H1 (cell line): ENCODE measurements around the gene ELFN1. TPM values are rescaled to one million over a fixed set of nuclear protein-coding genes. Genes with fewer than 3 reads are reported as not detected.

ENCODE experiments used
- CTCF ChIA-PET: fragments of 300-600 bp; sonication (Branson Sonifier 250); formaldehyde crosslinking; loops from one replicate; lab custom pipeline; 2021; ENCODE audit not compliant: partially characterized antibody; lab: Charles Lee
- POLR2A ChIA-PET: fragments of 300-600 bp; sonication (Branson Sonifier 250); formaldehyde crosslinking; loops from one replicate; lab custom pipeline; 2021; ENCODE audit warnings: inconsistent platforms; ENCODE audit not compliant: partially characterized antibody; lab: Charles Lee
- DNase-seq, 2 experiments: peaks; one replicate each; pipeline versions ENCODE4 v3.0.0 to v3.0.0-alpha.2; 2010 to 2022; ENCODE audit warnings: low spot score in 2 of 2, low read depth in 1 of 2, mixed read lengths in 1 of 2
- FAIRE-seq: peaks from 2 replicates; lab custom pipeline; 2011; peaks lifted over from hg19 to GRCh38; lab: Jason Lieb, UNC
- H2AFZ ChIP-seq: 2 replicates; pipeline ENCODE4 v1.8.1; 2012; ENCODE audit warnings: low read length, inconsistent platforms
- H2AK5ac ChIP-seq: 2 replicates; pipeline ENCODE4 v1.6.1; 2013; ENCODE audit warnings: low read depth, low read length
- H2BK120ac ChIP-seq: replicated peaks from 2 replicates; pipeline ENCODE3; 2013; ENCODE audit warnings: low read depth, low read length, inconsistent platforms
- H2BK12ac ChIP-seq: 2 replicates; pipeline ENCODE4 v1.6.1; 2013; ENCODE audit warnings: low read depth, low read length
- H2BK15ac ChIP-seq: 2 replicates; pipeline ENCODE4 v1.6.1; 2013; ENCODE audit warnings: low read length
- H2BK20ac ChIP-seq: 2 replicates; pipeline ENCODE4 v1.6.1; 2013; ENCODE audit warnings: low read length
- H2BK5ac ChIP-seq: 2 replicates; pipeline ENCODE4 v1.6.1; 2013; ENCODE audit warnings: low read depth, low read length
- H3K14ac ChIP-seq: 2 replicates; pipeline ENCODE4 v1.6.1; 2013; ENCODE audit warnings: inconsistent platforms; ENCODE audit not compliant: insufficient read length
- H3K18ac ChIP-seq: 2 replicates; pipeline ENCODE4 v1.6.1; 2013; ENCODE audit warnings: low read length; ENCODE audit errors: extremely low read depth
- H3K23ac ChIP-seq: 2 replicates; pipeline ENCODE4 v1.6.1; 2013; ENCODE audit warnings: inconsistent platforms; ENCODE audit not compliant: insufficient read length
- H3K23me2 ChIP-seq: 2 replicates; pipeline ENCODE4 v1.6.1; 2013; ENCODE audit warnings: low read depth, low read length
- H3K27ac ChIP-seq: 2 replicates; pipeline ENCODE4 v1.6.1; 2011; ENCODE audit warnings: low read depth, low read length, inconsistent platforms
- H3K27me3 ChIP-seq, 4 experiments: replicated peaks in 1 of 4; 1 replicate in 1 of 4; 2 replicates in 3 of 4; pipeline versions ENCODE4 v1.6.1 to v1.8.1; 2011 to 2013; ENCODE audit warnings: low read length in 3 of 4, mild to moderate bottlenecking in 3 of 4, inconsistent platforms in 2 of 4, mixed read lengths in 2 of 4, moderate library complexity in 1 of 4; ENCODE audit not compliant: control insufficient read depth in 3 of 4, insufficient read depth in 3 of 4; ENCODE audit errors: extremely low read depth in 1 of 4
- H3K36me3 ChIP-seq, 4 experiments: 2 replicates each; pipeline versions ENCODE4 v1.6.1 to v1.8.1; 2011 to 2013; ENCODE audit warnings: mild to moderate bottlenecking in 4 of 4, low read length in 3 of 4, moderate library complexity in 2 of 4, control low read depth in 1 of 4, inconsistent platforms in 1 of 4; ENCODE audit not compliant: insufficient read depth in 4 of 4, control insufficient read depth in 2 of 4
- H3K4ac ChIP-seq: replicated peaks from 2 replicates; pipeline ENCODE3; 2013; ENCODE audit warnings: low read length, low read depth, mixed read lengths, inconsistent platforms; ENCODE audit not compliant: insufficient read length
- H3K4me1 ChIP-seq, 4 experiments: replicated peaks in 1 of 4; 1 replicate in 1 of 4; 2 replicates in 3 of 4; pipeline versions ENCODE4 v1.6.1 to v1.8.1; 2011 to 2013; ENCODE audit warnings: low read length in 3 of 4, inconsistent platforms in 2 of 4, mixed read lengths in 1 of 4; ENCODE audit not compliant: insufficient read depth in 4 of 4, control insufficient read depth in 3 of 4
- H3K4me2 ChIP-seq, 2 experiments: 2 replicates each; pipeline versions ENCODE4 v1.6.1 to v1.8.1; 2011 to 2013; ENCODE audit warnings: low read depth in 2 of 2, low read length in 2 of 2, control low read depth in 1 of 2, inconsistent platforms in 1 of 2, mild to moderate bottlenecking in 1 of 2; ENCODE audit not compliant: insufficient read depth in 1 of 2
- H3K4me3 ChIP-seq, 4 experiments: fragments of 200-600, 300-600 bp in 1 of 4; sonication (generic), shearing (Covaris generic), sonication (Bioruptor Twin) in 1 of 4; 2 replicates each; pipeline versions ENCODE4 v1.5.1 to v1.8.1; 2011 to 2016; ENCODE audit warnings: low read length in 4 of 4, low read depth in 3 of 4, control low read depth in 2 of 4, inconsistent platforms in 2 of 4, mild to moderate bottlenecking in 2 of 4, mixed read lengths in 1 of 4, moderate library complexity in 1 of 4; ENCODE audit not compliant: insufficient read depth in 2 of 4; ENCODE audit errors: extremely low read depth in 1 of 4
- H3K56ac ChIP-seq: replicated peaks from 2 replicates; pipeline ENCODE3; 2013; ENCODE audit warnings: low read depth, mild to moderate bottlenecking, mixed read lengths, low read length, inconsistent platforms; ENCODE audit not compliant: insufficient read length
- H3K79me1 ChIP-seq: 2 replicates; pipeline ENCODE4 v1.6.1; 2013; ENCODE audit warnings: low read depth, low read length, control low read depth
- H3K79me2 ChIP-seq, 2 experiments: 2 replicates each; pipeline versions ENCODE4 v1.6.1 to v1.8.1; 2012 to 2013; ENCODE audit warnings: low read length in 2 of 2, mild to moderate bottlenecking in 2 of 2, inconsistent platforms in 1 of 2; ENCODE audit not compliant: insufficient read depth in 2 of 2, control insufficient read depth in 1 of 2
- H3K9ac ChIP-seq, 4 experiments: replicated peaks in 1 of 4; 1 replicate in 1 of 4; 2 replicates in 3 of 4; pipeline versions ENCODE4 v1.6.1 to v1.8.1; 2011 to 2013; ENCODE audit warnings: low read depth in 3 of 4, low read length in 3 of 4, control low read depth in 2 of 4, mild to moderate bottlenecking in 2 of 4, moderate library complexity in 2 of 4, inconsistent platforms in 1 of 4; ENCODE audit errors: extremely low read depth in 1 of 4
- H3K9me3 ChIP-seq, 2 experiments: 2 replicates each; pipeline versions ENCODE4 v1.6.1 to v1.8.1; 2012 to 2013; ENCODE audit warnings: mild to moderate bottlenecking in 2 of 2, moderate library complexity in 2 of 2, control low read depth in 1 of 2, inconsistent platforms in 1 of 2, low read depth in 1 of 2, low read length in 1 of 2, mixed read lengths in 1 of 2; ENCODE audit not compliant: insufficient read depth in 2 of 2
- H4K20me1 ChIP-seq, 2 experiments: replicated peaks in 1 of 2; 2 replicates each; pipeline versions ENCODE3 to v1.8.1; 2011 to 2013; ENCODE audit warnings: inconsistent platforms in 2 of 2, low read length in 2 of 2, mild to moderate bottlenecking in 1 of 2; ENCODE audit not compliant: insufficient read depth in 2 of 2, control insufficient read depth in 1 of 2
- H4K5ac ChIP-seq: 2 replicates; pipeline ENCODE4 v1.6.1; 2013; ENCODE audit warnings: low read length, low read depth, mixed read lengths, inconsistent platforms; ENCODE audit not compliant: insufficient read length
- H4K8ac ChIP-seq: 2 replicates; pipeline ENCODE4 v1.8.0; 2013; ENCODE audit warnings: mild to moderate bottlenecking, moderate library complexity, low read length, inconsistent platforms; ENCODE audit not compliant: insufficient read depth; ENCODE audit errors: extremely low read depth
- H4K91ac ChIP-seq: replicated peaks from 2 replicates; pipeline ENCODE3; 2013; ENCODE audit warnings: low read length, mixed read lengths, inconsistent platforms; ENCODE audit not compliant: insufficient read length
- CHD2 ChIP-seq: IDR thresholded peaks from 2 replicates; pipeline ENCODE4 v1.6.1; 2012; ENCODE audit warnings: low read length, improper control_type of control experiment
- WGBS, 2 experiments: shearing (Covaris generic) in 1 of 2; methylation state at CpG; one replicate each; pipeline versions ENCODE4 v1.1.6 to v1.1.7; 2013 to 2015; ENCODE audit warnings: low lambda C conversion rate in 2 of 2, mixed read lengths in 2 of 2, inconsistent platforms in 1 of 2, low coverage in 1 of 2, missing lambda C conversion rate in 1 of 2; ENCODE audit not compliant: insufficient replicate concordance in 2 of 2, insufficient coverage in 1 of 2, insufficient read length in 1 of 2; ENCODE audit errors: extremely low coverage in 1 of 2, missing lambda C conversion rate in 1 of 2; 5-methylcytosine and 5-hydroxymethylcytosine counted together
- polyA plus RNA-seq, 7 experiments: library from polyadenylated mRNA; depleted of rRNA in 3 of 7; stranded (reverse) in 5 of 7; unstranded in 2 of 7; fragments of >200 nt in 5 of 7; fragments of 200-250 nt in 2 of 7; gene quantifications; 1 replicate in 5 of 7; 2 replicates in 1 of 7; 4 replicates in 1 of 7; pipeline versions ENCODE4 v1.2.1 to v1.2.3, GENCODE V29; 2011 to 2013; ENCODE audit warnings: missing spikeins in 2 of 7, mixed read lengths in 2 of 7
- total RNA-seq: library from RNA; stranded (reverse); fragmentation: NEBNext Ultra II Directional; extraction: Animal tissue kit (Norgen Biotek cat#: 25700); gene quantifications from 2 replicates; pipeline ENCODE4 v1.2.1, GENCODE V29; 2021

The ELFN1 gene
- total and polyA plus RNA-seq, 2 of the 8 experiments (the other 6 are each of a cell fraction or from before 2014, with no cell fraction given): 2.0 to 4.5 TPM

- Histone ChIP-seq H2BK20ac (no peak overlapping the region), H3K79me1 (no peaks in the 10 kb centered on the region), H3K9me3 (no peaks in the 10 kb centered on the region), H4K5ac (no peak overlapping the region), H3K4me3 (no peak overlapping the region), H3K18ac (no peak overlapping the region), H4K20me1 (peaks cover 0 to 2% of the 10 kb centered on the region in 2 experiments), H3K23ac (no peak overlapping the region), H3K27me3 (no peaks in the 10 kb centered on the region), H3K23me2 (no peaks in the 10 kb centered on the region), H2BK15ac (no peak overlapping the region), H3K36me3 (no peaks in the 10 kb centered on the region), H3K14ac (no peak overlapping the region), H2BK120ac (no peak overlapping the region), H2AK5ac (no peak overlapping the region), H3K4ac (no peak overlapping the region), H2BK5ac (no peak overlapping the region), H2AFZ (no peak overlapping the region), H4K8ac (no peak overlapping the region), H3K56ac (no peak overlapping the region), H3K79me2 (no peaks in the 10 kb centered on the region), H4K91ac (no peak overlapping the region), H3K4me1 (peaks cover 0 to 4% (median 1%) of the 10 kb centered on the region in 4 experiments; a peak in 1 of 7 replicates), H3K9ac (no peak overlapping the region), H3K4me2 (no peak overlapping the region), H3K27ac (no peak overlapping the region), H2BK12ac (no peak overlapping the region)
- 95% methylated on average over 13 of the region's 60 CpGs; no CpG with 5 or more reads in 1 of the 2 experiments for WGBS, 2 experiments
- CTCF ChIA-PET: interaction anchor here (0.9 to 1.6 kb wide), 3 partner anchors 11 to 37 kb away, joined by 3 to 4 read pairs (median 3); no protein-coding TSS in a partner anchor
- no peak for TF ChIP-seq CHD2
- FAIRE-seq (no peak), DNase-seq (no peak)
- POLR2A ChIA-PET: no interaction called here
Measured at GRCh38 chr7:1746491-1746975, 76.5 kb downstream of the ELFN1 start.
